PFSK-1 (cell line): ENCODE results near the gene RBBP8.

ENCODE experiments used
- TAF1 ChIP-seq: IDR thresholded peaks from 2 replicates; pipeline ENCODE4 v1.6.1; 2012; ENCODE audit warnings: low read length, control low read depth, borderline replicate concordance; ENCODE audit not compliant: insufficient read depth
- TF ChIP-seq, protein P1 (sequence below), 2 experiments: IDR thresholded peaks; 2 replicates each; pipeline versions ENCODE4 v1.6.1 to v1.8.0; 2011 to 2012; ENCODE audit warnings: low read depth in 2 of 2, low read length in 2 of 2, control low read depth in 1 of 2, inconsistent platforms in 1 of 2, mild to moderate bottlenecking in 1 of 2, moderate library complexity in 1 of 2; ENCODE audit not compliant: insufficient read depth in 1 of 2

- TF ChIP-seq, protein P1, sequence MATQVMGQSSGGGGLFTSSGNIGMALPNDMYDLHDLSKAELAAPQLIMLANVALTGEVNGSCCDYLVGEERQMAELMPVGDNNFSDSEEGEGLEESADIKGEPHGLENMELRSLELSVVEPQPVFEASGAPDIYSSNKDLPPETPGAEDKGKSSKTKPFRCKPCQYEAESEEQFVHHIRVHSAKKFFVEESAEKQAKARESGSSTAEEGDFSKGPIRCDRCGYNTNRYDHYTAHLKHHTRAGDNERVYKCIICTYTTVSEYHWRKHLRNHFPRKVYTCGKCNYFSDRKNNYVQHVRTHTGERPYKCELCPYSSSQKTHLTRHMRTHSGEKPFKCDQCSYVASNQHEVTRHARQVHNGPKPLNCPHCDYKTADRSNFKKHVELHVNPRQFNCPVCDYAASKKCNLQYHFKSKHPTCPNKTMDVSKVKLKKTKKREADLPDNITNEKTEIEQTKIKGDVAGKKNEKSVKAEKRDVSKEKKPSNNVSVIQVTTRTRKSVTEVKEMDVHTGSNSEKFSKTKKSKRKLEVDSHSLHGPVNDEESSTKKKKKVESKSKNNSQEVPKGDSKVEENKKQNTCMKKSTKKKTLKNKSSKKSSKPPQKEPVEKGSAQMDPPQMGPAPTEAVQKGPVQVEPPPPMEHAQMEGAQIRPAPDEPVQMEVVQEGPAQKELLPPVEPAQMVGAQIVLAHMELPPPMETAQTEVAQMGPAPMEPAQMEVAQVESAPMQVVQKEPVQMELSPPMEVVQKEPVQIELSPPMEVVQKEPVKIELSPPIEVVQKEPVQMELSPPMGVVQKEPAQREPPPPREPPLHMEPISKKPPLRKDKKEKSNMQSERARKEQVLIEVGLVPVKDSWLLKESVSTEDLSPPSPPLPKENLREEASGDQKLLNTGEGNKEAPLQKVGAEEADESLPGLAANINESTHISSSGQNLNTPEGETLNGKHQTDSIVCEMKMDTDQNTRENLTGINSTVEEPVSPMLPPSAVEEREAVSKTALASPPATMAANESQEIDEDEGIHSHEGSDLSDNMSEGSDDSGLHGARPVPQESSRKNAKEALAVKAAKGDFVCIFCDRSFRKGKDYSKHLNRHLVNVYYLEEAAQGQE (IDR thresholded peaks at IDR 0.05; ENCODE audit: insufficient read depth in 1 of 2, low read depth in 2 of 2, low read length in 2 of 2): no peak
- no peak for TF ChIP-seq TAF1
Measured at GRCh38 chr18:22934789-22935188, 1.7 kb downstream of the RBBP8 start.
